DMS 273 treated with DMSO at 0.1 percent for 48 hours (cell line): ENCODE measurements around the gene PFN1.
"Not testable (repeated sequence)": the region's sequence is repeated elsewhere in the genome, so short reads cannot be mapped to it uniquely, and the experiment has no call there.

Experiments used
- DNase-seq: peaks from one replicate; lab custom pipeline; 2025; lab: John Stamatoyannopoulos, UW

Gene PFN1

GRCh38 chr17:4921320-4921719, 27.0 kb downstream of the PFN1 start:
- DNase-seq: no peak

GRCh38 chr17:4920351-4921048, 27.8 kb downstream of the PFN1 start:
- no peak for DNase-seq

GRCh38 chr17:4919511-4920047, 28.8 kb downstream of the PFN1 start:
- DNase-seq: no peak

DNA sequence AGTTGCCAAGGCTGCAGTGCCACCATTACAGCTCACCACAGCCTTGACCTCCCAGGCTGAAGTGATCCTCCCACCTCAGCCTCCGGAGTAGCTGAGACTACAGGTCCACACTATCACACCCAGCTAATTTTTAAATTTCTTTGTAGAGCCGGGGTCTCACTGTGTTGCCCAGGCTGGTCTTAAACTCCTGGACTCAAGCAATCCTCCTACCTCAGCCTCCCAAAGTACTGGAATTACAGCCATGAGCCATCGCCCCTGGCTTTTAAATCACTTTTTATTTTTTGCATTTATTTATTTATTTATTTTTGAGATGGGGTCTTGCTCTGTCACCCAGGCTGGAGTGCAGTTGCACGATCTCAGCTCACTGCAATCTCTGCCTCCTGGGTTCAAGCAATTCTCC, 33.8 kb downstream of the PFN1 start:
- not testable (repeated sequence) for DNase-seq

DNA sequence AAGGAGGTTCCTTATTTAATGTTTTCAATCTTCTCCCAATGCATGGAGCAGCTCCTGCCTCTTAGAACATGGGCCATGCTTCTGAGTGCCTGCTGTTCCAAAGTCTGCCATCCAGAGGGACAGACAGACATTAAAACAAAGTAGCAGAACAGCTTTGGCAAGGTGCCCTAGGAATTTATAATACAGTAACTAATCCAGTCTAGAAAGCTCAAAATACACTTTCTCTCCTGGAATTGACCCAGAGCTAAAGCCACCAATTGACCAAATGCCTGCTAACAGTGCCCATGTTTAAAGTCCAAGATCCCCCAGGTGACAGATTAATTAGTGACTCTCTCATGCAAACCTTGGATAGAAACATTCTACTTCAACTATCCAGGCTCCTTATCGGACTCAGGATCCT, 34.3 kb downstream of the PFN1 start:
- DNase-seq: no peak

GRCh38 chr17:4908711-4909496, 39.4 kb downstream of the PFN1 start:
- peak; percentile 57 for DNase-seq

DNA sequence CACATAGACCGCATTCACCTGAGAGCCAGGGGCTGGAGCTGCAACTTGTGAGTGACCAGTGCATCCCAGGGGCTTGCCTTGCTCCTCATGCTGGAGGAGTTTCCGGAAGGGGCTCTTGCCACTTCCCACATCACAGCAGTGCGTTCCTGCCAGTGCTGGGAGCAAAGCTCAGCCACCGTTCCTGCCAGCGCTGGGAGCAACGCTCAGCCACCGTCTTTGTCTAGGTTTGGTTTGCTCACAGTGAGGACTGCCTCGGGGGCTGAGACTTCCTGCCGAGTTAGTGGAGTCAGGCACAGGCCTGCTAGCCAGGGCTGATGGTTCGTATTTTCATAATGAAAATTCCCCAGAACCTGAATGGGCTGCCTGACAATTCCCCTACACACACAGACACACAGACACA, 40.0 kb downstream of the PFN1 start:
- no peak for DNase-seq

- DNase-seq: not testable (repeated sequence)
Observed at GRCh38 chr17:4906642-4907041, 41.7 kb downstream of the PFN1 start.

DNA sequence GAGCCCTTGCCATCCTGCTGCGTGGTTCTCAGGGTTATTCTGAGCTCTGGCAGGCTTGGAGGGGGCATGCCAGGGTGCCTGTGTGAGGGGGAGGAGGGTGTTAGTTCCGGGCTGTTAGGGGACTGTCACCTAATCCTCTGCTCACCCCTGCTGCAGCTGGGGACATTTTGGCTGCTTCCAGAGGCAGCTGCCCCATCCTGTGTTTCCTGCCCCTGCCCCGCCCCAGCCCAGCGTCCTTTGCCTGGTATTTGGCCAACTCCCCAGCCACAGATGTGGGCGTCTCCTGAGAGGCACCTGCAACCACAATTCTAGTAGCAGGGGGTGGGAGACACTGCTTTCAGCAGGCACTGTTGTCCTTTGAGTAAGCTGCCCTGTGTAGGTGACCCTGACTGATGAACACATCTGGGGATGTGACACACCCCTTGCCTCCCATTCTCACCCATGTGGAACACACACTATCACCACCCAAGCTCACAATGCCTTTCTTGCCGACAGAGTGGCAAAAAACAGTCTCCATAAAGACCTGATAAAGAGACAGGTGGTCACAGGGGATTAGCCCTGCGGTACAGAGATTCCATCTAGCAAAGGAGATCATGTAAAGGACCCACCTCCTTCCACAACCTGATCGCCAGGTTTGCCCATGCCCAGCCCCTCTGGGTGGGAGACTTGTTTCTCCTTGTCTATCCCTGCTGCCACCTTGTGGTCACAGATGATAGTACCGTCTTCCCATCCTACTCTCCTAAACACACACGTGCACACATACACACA, 45.1 kb downstream of the PFN1 start, which contains the start of gene CHRNE:
CHRNE (minus strand) TSS at position 48 of the 768 bp plus-strand sequence; CDS start at position 13, 35 bp downstream.
- DNase-seq: no peak

DNA sequence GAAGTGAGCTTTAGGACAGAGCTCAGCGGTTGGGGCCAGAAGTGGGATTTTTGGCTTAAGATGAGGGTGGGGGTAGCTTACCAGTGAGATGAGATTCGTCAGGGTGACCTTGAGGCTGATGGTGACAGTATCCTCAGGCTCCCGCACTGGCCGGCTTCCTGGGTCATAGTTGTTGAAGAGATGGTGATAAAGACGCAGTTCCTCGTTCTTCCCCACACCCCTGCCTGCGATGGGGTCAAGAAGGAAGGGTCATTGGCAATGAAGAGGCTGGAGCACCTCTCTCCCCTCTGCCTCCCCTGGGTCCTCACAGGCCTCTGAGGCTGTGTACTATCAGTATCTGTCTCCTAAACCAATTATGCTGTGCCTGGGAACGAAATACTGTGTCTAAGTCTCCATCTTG, 45.8 kb downstream of the PFN1 start:
- DNase-seq: no peak

DNA sequence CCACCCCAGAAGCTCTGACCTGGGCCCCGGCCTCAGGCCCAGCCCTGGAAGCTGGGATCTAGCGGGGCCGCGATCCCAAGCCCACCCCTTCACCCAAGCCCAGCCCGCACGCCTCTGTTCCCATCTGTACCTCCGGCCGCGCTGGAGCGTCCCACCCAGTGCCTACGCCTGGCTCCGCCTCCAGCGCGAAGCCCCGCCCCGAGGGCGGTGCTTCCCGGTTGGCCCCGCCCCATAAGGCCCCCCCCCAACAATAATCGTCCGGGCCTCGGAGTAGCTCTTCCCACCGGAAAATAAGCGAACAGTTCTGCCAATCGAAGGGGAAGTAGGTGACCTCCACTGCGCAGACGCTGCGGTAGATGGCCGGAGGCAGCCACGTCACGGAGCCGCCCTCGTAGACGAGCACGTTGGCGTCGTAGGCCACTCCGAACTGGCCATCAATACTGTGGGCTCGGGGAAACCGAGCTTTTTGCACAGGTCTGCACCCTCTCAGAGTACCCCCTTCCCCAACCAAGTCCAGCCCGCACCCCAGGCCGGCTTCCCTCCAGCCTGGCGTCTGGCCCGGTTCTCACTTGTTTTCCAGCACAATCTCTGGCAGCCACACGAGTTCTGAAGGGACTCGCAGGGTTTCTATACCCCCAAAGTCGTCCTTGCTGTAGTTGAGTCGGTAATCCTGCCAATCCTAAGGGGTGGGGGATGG, 46.5 kb downstream of the PFN1 start:
- no peak for DNase-seq

DNA sequence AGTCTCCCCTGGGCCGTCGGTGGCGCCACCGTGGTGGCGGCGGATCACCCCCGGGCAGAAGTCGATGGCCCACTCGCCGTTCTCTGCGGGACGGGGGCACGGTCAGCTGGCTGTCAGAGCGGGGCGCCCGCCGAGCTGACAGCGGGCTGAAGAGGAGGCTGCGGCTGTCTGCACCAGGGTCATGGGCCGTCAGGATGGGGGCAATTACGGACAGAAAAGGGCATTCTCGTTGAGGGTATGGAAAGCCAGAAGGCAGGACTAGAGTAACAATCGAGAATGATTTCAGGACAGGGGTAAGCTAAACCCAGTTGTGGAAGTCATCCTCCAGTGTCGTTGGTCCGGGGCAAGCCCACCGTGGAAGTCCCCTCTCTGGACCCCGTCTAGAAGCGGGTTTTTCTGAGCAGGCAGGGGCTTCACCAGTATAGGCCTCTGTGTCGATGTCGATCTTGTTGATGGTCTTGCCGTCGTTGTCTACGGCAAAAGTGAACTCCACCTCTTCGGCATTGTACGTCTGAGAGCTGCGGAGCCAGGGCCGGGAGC, 47.2 kb downstream of the PFN1 start:
- no peak for DNase-seq

- no peak for DNase-seq
Observed at GRCh38 chr17:4900231-4901107, 47.9 kb downstream of the PFN1 start.

DNA sequence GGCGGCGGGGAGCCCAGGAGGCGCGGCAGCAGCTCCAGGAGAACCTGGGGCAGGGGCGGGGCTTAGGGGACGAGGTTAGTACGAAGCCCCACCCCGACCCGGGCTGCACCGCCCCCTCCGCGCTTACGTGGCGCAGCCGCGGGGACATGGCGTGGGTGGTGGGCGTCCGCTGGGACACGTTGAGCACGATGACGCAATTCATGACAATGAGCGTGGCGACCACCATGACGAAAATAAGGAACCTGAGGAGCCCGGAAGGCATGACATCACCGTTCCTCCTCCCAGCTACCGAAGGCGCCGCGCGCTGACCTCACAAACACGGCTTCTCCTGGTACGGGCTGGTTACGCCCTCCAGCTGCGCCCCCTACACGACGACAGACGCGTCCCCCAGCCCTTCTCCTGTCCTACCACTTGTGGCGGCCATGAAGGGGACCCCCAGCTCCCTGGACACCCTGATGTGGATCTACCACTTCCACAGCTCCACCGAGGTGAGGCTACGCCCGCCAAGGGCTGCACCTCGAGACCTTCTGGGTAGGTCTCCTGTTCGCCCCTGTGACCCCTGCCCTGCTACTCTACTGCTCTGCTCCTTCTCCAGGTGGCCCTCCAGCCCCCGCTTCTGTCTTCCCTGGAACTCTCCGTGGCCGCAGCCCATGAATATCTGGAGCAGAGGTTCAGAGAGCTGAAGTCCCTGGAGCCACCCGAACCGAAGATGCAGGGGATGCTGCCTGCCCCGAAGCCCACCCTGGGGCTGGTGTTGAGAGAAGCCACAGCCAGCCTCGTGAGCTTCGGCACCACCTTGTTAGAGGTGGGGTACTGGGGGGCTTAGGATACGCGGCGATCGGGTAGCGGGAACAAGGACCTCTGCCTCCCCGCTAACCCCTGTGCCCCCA, 48.7 kb downstream of the PFN1 start, which contains the start of gene C17orf107:
C17orf107 (plus strand) TSS at position 196 of the 890 bp plus-strand sequence; CDS start at position 423, 227 bp downstream.
- no peak for DNase-seq

- no peak for DNase-seq
Observed at GRCh38 chr17:4898927-4899326, 49.4 kb downstream of the PFN1 start.

GRCh38 chr17:4898351-4898750, 50.0 kb downstream of the PFN1 start:
- no peak for DNase-seq

DNA sequence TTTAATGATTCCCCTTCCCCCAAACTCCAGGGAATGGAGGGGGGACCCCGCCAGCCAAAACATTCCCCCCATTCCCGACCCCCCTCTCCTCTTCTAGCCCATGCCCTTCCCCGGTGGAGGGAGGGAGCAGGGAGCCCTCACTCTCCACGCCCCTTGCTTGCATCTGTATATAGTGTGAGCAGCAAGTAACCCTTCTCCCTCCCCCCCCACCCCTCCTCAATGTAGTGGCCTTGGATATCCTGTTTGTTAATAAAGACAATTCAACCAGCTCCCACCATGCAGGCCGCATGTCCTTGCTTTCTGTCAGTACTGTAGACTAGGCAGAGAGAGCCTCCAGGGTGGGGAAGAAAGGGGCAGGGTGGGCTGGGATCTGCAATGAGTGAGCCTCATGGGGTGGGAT, 50.5 kb downstream of the PFN1 start:
- no peak for DNase-seq

GRCh38 chr17:4897198-4897687, 51.1 kb downstream of the PFN1 start:
- DNase-seq: no peak
